HepG2 (cell line): ENCODE data around the gene LRRC42.

Experiments
- CHD2 ChIP-seq: IDR thresholded peaks from 2 replicates; pipeline ENCODE4 v1.6.1; 2011; ENCODE audit warnings: low read depth, low read length, improper control_type of control experiment
- CTCF ChIP-seq: sonication (generic); formaldehyde crosslinking; IDR thresholded peaks from 2 replicates; pipeline ENCODE4 v1.5.0; 2020; ENCODE audit warnings: mild to moderate bottlenecking, missing genetic modification reagents, moderate library complexity
- RARG ChIP-seq: sonication (generic); formaldehyde crosslinking; IDR thresholded peaks from 2 replicates; pipeline ENCODE4 v1.4.0; 2020; ENCODE audit warnings: low read depth, mild to moderate bottlenecking, missing genetic modification reagents
- RFX5 ChIP-seq: IDR thresholded peaks from 2 replicates; pipeline ENCODE4 v1.6.1; 2011; ENCODE audit warnings: low read depth, low read length, improper control_type of control experiment
- SMAD9 ChIP-seq: sonication (generic); formaldehyde crosslinking; IDR thresholded peaks from 2 replicates; pipeline ENCODE4 v1.5.1; 2020; ENCODE audit warnings: mild to moderate bottlenecking, missing genetic modification reagents
- SMARCC2 ChIP-seq: fragments of 450-650 bp; IDR thresholded peaks from 2 replicates; pipeline ENCODE4 v1.6.1; 2017; ENCODE audit warnings: antibody characterized with exemption, mild to moderate bottlenecking
- TFE3 ChIP-seq: IDR thresholded peaks from 2 replicates; pipeline ENCODE4 v1.6.1; 2016
- ZSCAN20 ChIP-seq: sonication (generic); formaldehyde crosslinking; IDR thresholded peaks from 2 replicates; pipeline ENCODE4 v1.4.0; 2020; ENCODE audit warnings: missing genetic modification reagents, mild to moderate bottlenecking, borderline replicate concordance

GRCh38 chr1:53919675-53920066 is 26.5 kb upstream of the LRRC42 start:
- TF ChIP-seq CTCF (CRISPR knock-in tag) = no peak
- TF ChIP-seq CHD2 = no peak
- no peak for TF ChIP-seq RFX5
- no peak for TF ChIP-seq RARG (CRISPR knock-in tag)
- no peak for TF ChIP-seq SMAD9 (CRISPR knock-in tag)
- no peak for TF ChIP-seq ZSCAN20
- no peak for TF ChIP-seq TFE3 (CRISPR knock-in tag)
- TF ChIP-seq SMARCC2 = no peak
